HG03175 (cell line): ENCODE measurements around the gene OR51B2.
"Not testable (repeated sequence)": the region's sequence is repeated elsewhere in the genome, so short reads cannot be mapped to it uniquely, and the experiment has no call there.

ENCODE experiments used
- ATAC-seq: cut with Tn5 transposase; IDR thresholded peaks from one replicate; pipeline ENCODE4 v1.9.1; 2021; ENCODE audit warnings: mild to moderate bottlenecking, moderate library complexity; ENCODE audit not compliant: unreplicated experiment

OR51B2 gene

DNA sequence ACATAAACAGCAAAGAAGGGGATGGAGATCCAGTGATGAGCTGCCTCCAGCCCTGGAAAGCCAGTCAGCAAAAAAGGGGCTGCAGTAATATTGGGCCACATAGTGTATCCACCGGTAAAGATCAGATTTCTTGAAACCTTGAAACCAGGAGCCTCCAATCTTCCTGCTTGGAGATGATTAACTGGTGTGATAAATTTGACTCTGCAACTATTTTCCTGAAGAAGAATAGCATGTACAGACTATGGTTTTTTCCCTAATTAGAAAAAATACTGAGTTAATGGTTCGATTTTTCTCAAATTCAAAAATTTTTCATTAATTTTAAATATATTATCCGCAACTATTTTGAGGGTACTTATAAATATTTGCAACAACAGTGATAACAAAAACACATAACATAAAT is at the start of gene OR51B2:
Gene OR51B2, minus strand, starts transcription at position 101 of the 400 bp plus-strand sequence. Its CDS starts 0 bp downstream, at position 101.
- ATAC-seq = no peak

GRCh38 chr11:5369789-5370188 is 45.7 kb upstream of the OR51B2 start:
- peak; percentile 62 for ATAC-seq

DNA sequence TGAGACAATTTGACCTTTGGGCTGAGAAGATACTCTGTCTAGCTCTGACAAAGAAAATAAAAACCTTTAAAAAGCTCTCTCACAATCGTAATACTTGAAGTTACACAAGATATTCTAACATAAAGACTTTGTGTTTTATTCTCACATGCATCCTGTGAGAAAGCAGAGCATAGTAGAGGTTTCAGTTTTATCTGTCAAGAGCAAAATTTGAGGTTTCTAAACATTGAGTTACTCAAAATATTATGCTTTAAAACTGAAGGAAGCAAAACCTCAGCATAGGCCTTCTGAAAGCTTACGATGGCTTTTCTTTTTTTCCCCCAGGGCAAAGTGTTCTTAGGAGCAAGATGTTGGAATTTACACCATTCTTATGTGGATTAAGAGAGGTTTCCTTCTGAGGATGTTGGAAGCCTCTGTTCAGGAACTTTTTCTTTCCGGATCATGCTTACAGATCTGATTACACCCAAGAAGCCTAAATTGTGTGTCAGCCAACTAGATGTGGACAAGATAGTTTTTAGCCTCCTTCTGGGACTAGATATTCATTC is 44.5 kb upstream of the OR51B2 start:
- ATAC-seq = no peak

DNA sequence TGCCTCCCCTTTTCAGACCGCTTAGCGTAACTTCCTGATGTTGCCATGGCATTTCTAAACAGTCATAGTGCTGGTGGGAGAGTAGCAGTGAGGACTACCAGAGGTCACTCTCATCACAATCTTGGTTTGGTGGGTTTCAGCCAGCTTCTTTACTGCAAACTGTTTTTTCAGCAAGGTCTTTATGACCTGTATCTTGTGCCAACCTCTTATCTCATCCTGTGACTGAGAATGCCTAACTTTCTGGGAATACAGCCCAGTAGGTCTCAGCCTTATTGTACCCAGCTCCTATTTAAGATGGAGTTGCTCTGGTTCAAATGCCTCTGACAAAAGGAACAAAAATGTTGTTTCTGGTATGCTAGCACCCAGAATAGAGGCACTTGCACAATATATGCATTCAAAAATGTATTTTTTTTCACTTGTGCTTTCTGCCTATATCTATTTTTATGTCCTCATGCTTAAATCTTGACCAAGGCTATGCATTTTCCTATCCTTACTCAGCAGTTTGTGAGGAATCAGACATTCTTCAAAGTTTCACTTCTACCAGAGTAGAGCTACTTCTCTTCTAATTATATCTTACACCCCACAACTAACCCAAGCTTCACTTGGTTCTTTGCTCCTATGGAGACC is 43.5 kb upstream of the OR51B2 start:
- ATAC-seq = peak; percentile 33

- no peak for ATAC-seq
Measured at GRCh38 chr11:5366856-5367255, 42.8 kb upstream of the OR51B2 start.

GRCh38 chr11:5366365-5366764 is 42.3 kb upstream of the OR51B2 start:
- not testable (repeated sequence) for ATAC-seq

DNA sequence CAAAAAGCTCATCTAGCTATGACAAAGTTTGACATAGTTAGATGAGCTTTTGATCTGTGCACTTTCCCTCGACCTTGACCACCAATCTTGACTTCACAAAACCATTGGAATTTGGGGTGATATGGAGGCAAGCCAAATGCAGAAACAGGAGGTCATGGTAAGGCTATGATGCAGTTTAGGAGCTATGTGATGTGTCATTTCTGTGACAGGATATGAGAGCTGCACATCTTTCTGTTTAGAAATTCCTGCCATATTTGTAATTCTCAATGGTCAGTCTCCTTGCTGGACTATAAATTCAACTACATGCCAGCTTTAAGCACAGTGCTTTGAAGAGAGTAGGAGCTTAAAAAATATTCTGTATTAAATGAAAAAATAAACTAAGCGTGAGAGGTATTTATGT is 40.1 kb upstream of the OR51B2 start:
- no peak for ATAC-seq

DNA sequence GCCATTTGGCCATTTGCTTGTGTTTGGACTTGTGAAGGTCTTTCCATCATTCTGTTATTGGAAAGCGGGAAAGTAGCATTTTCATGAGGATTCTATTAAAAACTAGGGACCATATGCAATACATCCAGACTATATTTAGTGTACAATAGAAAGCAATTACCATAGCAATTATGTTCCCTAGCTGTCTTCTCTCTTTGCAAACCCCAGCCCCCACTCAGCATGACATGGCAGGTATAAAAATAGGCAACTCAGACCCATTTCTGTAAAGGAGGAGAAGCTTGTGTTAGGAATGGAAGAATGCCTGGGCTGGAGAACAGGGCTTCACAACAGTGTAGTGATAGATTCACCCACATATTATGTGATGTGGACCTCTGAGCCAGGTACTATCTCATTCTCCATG is 39.6 kb upstream of the OR51B2 start:
- ATAC-seq = no peak

DNA sequence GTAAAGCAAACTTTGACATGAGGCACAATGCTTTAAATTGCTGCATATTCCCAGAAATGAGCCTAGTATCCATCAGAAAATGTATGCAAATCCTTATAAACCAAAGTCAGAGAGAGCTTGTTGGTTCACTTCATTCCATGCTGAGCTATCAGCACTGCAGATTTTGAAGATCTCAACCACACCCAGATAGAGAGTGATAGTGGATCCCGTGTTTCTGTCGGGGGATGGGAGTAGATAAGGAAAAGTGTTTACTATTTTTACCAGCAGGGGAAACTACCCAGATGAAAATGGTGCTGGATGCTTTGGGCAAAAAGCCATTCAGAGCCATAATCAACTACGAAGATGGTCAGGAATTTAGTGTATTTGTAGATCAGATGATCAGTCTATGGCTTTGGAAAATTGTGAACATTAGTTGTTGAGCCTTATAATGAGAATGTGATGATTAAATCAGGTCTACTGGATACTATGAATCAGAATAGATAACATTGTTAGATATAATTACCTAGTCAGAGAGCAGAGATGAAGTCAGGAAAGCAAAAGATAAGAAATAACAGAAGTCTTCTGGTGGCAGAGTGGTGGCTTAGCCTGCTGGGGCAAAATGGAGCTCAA is 38.0 kb upstream of the OR51B2 start:
- ATAC-seq = no peak

- not testable (repeated sequence) for ATAC-seq
Measured at GRCh38 chr11:5356031-5356430, 31.9 kb upstream of the OR51B2 start.

GRCh38 chr11:5351208-5351607 is 27.1 kb upstream of the OR51B2 start, which contains the start of gene OR51B6:
TSS of gene OR51B6 (plus strand) at chr11:5351508. CDS start at chr11:5351508, 0 bp downstream.
- no peak for ATAC-seq

GRCh38 chr11:5349550-5349949 is 25.5 kb upstream of the OR51B2 start:
- ATAC-seq = no peak

GRCh38 chr11:5348551-5349194 is 24.6 kb upstream of the OR51B2 start:
- no peak for ATAC-seq

DNA sequence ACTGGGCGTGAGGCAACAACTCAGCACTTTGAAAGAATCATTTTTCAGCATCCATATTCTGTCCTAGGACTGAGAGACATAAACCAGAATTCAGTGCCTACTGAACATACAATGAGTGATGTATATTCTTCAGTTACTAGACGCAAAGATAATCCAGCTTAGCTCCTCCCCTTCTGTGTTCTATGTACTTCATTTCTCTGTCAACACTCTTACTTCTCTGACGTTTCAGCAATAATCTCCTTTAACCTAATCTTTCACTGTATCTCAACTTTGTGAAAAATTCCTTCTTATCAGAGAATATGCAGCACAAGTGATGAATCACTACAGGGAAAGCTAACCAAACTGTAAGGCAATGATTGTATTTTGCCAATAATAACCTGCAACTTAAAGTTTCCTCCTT is 21.7 kb upstream of the OR51B2 start:
- no peak for ATAC-seq

DNA sequence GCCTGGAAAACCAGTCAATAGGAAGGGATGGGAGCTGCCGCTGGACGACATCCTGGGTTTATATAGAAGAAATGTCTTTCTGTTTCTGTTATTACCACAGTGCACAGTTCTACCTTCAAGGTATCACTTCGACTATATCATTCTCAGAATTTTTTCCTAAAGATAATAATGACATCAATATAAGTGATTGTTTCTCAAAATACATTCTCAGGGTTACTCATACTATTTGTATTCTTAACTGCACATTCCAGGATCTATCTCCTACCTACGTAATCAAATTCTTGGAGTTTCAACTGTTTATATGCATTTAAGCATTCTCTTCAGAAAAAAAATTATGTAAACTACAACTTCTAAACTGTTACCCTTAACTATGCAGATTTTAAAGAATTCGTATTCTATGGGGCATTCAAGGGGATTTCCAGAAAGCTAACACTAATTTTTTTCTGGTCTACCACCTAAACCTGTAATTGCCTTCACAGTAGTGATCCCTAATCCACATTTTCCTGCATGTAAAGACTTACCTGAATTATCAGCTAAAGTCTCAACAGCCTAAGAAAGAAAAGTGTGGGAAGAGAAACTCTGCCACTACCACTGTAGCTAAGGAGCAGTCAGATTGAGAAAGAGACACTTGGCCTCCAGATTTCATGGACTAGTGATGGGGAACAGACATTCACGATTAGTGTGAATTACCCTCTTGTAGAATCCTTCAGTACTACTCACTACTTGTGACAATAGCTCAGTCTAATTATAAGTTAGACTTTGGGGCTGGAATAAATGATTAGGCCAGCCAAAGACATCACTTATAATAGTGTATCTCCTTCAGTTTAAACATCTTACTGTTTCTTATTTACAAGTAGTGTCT is 19.6 kb upstream of the OR51B2 start, which contains the start of gene OR51B5:
Gene OR51B5, minus strand, starts transcription at position 51 of the 862 bp plus-strand sequence. Its CDS starts 0 bp downstream, at position 51.
- no peak for ATAC-seq

DNA sequence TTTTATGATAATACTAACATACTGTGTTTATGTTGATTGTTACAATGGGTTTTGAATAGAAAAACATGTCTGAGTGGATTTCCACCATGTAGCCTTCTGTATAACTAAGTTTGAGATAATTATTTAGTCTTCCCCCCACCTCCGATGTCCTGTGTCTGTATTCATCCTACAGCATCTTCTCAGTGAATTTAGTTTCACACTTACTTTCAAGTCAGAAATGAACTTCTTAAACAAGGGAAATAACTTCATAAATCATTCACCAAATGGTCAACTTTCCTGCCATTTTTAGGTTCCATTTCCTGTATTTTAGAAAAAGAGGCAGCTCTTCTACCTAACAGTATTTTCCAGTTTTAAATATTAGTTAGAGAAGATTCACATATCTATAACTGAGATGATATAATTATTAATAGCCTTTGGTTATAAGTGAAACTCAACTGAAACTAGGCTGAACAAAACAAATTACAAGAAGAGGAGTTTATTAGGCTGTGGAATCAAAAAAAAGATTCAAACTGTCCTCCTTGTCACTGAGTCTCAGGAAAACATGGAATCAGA is 15.8 kb upstream of the OR51B2 start:
- peak; percentile 78 for ATAC-seq

DNA sequence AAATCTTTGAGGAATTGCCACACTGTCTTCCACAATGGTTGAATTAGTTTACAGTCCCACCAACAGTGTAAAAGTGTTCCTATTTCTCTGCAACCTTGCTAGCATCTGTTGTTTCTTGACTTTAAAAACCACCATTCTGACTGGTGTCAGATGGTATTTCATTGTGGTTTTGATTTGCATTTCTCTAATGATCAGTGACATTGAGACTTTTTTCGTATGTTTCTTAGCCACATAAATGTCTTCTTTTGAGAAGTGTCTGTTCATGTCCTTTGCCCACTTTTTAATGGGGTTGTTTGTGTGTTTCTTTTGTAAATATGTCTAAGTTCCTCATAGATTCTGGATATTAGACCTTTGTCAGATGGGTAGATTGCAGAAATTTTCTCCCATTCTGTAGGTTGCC is 13.2 kb upstream of the OR51B2 start:
- ATAC-seq = not testable (repeated sequence)

DNA sequence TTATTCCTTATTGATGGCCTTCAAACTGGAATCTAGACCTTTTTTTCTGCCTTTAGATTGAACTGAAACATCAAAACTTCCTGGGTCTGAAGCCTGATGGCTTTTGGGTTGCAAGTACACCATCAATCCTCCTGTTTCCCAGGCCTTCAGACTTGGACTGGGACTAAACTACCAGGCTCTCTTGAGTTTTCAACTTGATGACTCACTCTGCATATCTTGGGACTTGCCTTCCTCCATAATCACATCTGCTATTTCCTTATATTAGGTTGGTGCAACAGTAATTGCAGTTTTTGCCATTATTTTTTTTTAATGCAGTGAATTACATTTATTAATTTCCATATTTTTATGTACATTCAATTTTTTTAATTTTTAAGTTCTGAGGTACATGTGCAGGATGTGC is 12.2 kb upstream of the OR51B2 start:
- ATAC-seq = no peak

DNA sequence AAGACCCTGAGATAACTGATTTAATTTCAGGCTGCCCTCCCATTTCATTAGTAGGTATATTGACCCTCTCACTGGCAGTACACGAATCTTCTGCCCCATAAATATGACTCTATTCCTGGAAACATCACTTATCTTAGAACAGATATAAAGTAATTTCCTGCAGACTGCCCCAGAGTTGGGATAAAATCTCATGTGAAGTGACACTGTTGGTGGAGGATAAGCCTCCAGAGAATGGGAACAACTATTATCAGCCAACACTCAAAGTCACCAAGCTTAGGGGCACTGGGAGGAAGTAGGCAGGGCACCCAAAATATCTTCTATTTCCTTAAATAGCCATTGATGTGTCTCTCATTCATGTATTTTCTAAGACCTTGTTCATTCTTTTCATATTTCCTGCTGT is 11.1 kb upstream of the OR51B2 start:
- ATAC-seq = no peak

- no peak for ATAC-seq
Measured at GRCh38 chr11:5317292-5317691, 6.8 kb downstream of the OR51B2 start.
